PC-9 (cell line): ENCODE results near the gene C17orf113. TPM values are rescaled to one million over a fixed set of nuclear protein-coding genes. Genes with fewer than 3 reads are reported as not detected.

Experiments
- BruUV-seq: library from RNA; stranded (reverse); fragments of 400-500 nt; replicated peaks from 2 replicates; lab custom pipeline; 2021; lab: Mats Ljungman, UMichigan
- CTCF ChIA-PET: fragments of 300-600 bp; sonication (Branson Sonifier 250); formaldehyde crosslinking; loops from one replicate; lab custom pipeline; 2022; ENCODE audit warnings: antibody characterized with exemption; lab: Charles Lee
- POLR2A ChIA-PET: fragments of 300-600 bp; sonication (Branson Sonifier 250); formaldehyde crosslinking; loops from one replicate; lab custom pipeline; 2022; ENCODE audit warnings: antibody characterized with exemption; ENCODE audit not compliant: unreplicated experiment; lab: Charles Lee
- DNase-seq, 2 experiments: peaks; one replicate each; pipeline versions ENCODE4 v3.0.0 to v3.0.0-alpha.2; 2015 to 2022; ENCODE audit warnings: mixed read lengths in 1 of 2
- H2AFZ ChIP-seq: fragments of 200-600 bp; sonication (generic); 2 replicates; pipeline ENCODE4 v1.8.1; 2017; ENCODE audit warnings: antibody characterized with exemption
- H3F3A ChIP-seq: fragments of 200-600 bp; sonication (generic); 2 replicates; pipeline ENCODE4 v1.8.1; 2017; ENCODE audit warnings: antibody characterized with exemption, mild to moderate bottlenecking, low read depth; ENCODE audit not compliant: insufficient read depth
- H3K27ac ChIP-seq: fragments of 200-600 bp; sonication (generic); 2 replicates; pipeline ENCODE4 v1.6.1; 2016; ENCODE audit warnings: mixed run types
- H3K27me3 ChIP-seq: fragments of 200-600 bp; sonication (generic); 2 replicates; pipeline ENCODE4 v1.6.1; 2016; ENCODE audit warnings: low read depth, mixed run types; ENCODE audit not compliant: insufficient read depth
- H3K36me3 ChIP-seq: fragments of 200-600 bp; sonication (generic); 2 replicates; pipeline ENCODE4 v1.6.1; 2016; ENCODE audit warnings: low read depth, mixed run types
- H3K4me1 ChIP-seq: fragments of 200-600 bp; sonication (generic); replicated peaks from 2 replicates; pipeline ENCODE4 v1.6.1; 2016; ENCODE audit warnings: mixed run types; ENCODE audit not compliant: insufficient read depth
- H3K4me2 ChIP-seq: fragments of 200-600 bp; sonication (generic); 2 replicates; pipeline ENCODE4 v1.6.1; 2017; ENCODE audit warnings: mixed run types
- H3K4me3 ChIP-seq: fragments of 200-600 bp; sonication (generic); 2 replicates; pipeline ENCODE4 v1.6.1; 2016; ENCODE audit warnings: mixed run types
- H3K79me2 ChIP-seq: fragments of 200-600 bp; sonication (generic); 2 replicates; pipeline ENCODE4 v1.6.1; 2017; ENCODE audit warnings: low read depth, mixed run types
- H3K9me2 ChIP-seq: fragments of 200-600 bp; sonication (generic); 2 replicates; pipeline ENCODE4 v1.8.1; 2017; ENCODE audit warnings: mild to moderate bottlenecking; ENCODE audit not compliant: insufficient read depth
- H3K9me3 ChIP-seq: fragments of 200-600 bp; sonication (generic); 2 replicates; pipeline ENCODE4 v1.8.1; 2016; ENCODE audit warnings: low read depth; ENCODE audit not compliant: insufficient read depth
- H4K20me1 ChIP-seq: fragments of 200-600 bp; sonication (generic); 2 replicates; pipeline ENCODE4 v1.8.1; 2017; ENCODE audit not compliant: insufficient read depth
- CTCF ChIP-seq: fragments of 200-600 bp; sonication (generic); conservative IDR thresholded peaks from 2 replicates; pipeline ENCODE4 v1.6.1; 2017; ENCODE audit warnings: mixed run types, antibody characterized with exemption, mild to moderate bottlenecking, moderate library complexity
- EZH2 ChIP-seq: fragments of 200-600 bp; sonication (generic); IDR thresholded peaks from 2 replicates; pipeline ENCODE4 v1.8.0; 2017; ENCODE audit warnings: antibody characterized with exemption, low read depth
- intact Hi-C: fragments of 100-400 bp; cut with micrococcal nuclease; formaldehyde crosslinking; loops from one replicate; pipeline ENCODE4 v1.10.0; 2022; ENCODE audit not compliant: unreplicated experiment
- total RNA-seq: library from RNA; stranded (reverse); gene quantifications from 2 replicates; pipeline ENCODE4 v1.2.3, GENCODE V29; 2021

C17orf113 gene
- total RNA-seq, 1 experiment from 2014 or later = 3.4 TPM

GRCh38 chr17:42045719-42046118 is 4.7 kb downstream of the C17orf113 start:
- H3K4me1 ChIP-seq = 0 out of 2 replicates have a peak, but pooled peaks cover under 1% of the 10 kb centered on the region
- no peaks in the 10 kb centered on the region for H3K9me3 ChIP-seq
- no TSS peak for BruUV-seq
- no peak for DNase-seq
- no peak overlapping the region for H3K27ac ChIP-seq
- no peaks in the 10 kb centered on the region for H4K20me1 ChIP-seq
- H3K36me3 ChIP-seq = no peaks in the 10 kb centered on the region
- H3K4me2 ChIP-seq = no peak overlapping the region
- H3F3A ChIP-seq = no peaks in the 10 kb centered on the region
- no peaks in the 10 kb centered on the region for H3K9me2 ChIP-seq
- no peaks in the 10 kb centered on the region for H3K79me2 ChIP-seq
- no peaks in the 10 kb centered on the region for H3K27me3 ChIP-seq
- no peak overlapping the region for H3K4me3 ChIP-seq
- TF ChIP-seq CTCF (no peak), EZH2 (no peak)
- ChIA-PET POLR2A (no interaction called here), CTCF (no interaction called here)
- intact Hi-C loops = no loop called here
- no peak overlapping the region for H2AFZ ChIP-seq

GRCh38 chr17:42042598-42043319 is 7.6 kb downstream of the C17orf113 start:
- TF ChIP-seq CTCF (no peak), EZH2 (no peak)
- Histone ChIP-seq H3K4me1 (no peaks in the 10 kb centered on the region), H3K27ac (no peak overlapping the region), H3K27me3 (no peaks in the 10 kb centered on the region), H3K4me3 (no peak overlapping the region), H3K9me3 (no peaks in the 10 kb centered on the region), H3K36me3 (no peaks in the 10 kb centered on the region), H4K20me1 (no peaks in the 10 kb centered on the region), H3K79me2 (no peaks in the 10 kb centered on the region), H2AFZ (no peak overlapping the region), H3K9me2 (no peaks in the 10 kb centered on the region), H3F3A (no peaks in the 10 kb centered on the region), H3K4me2 (no peak overlapping the region)
- ChIA-PET CTCF (no interaction called here), POLR2A (no interaction called here)
- BruUV-seq = no TSS peak
- intact Hi-C loops = no loop called here
- no peak for DNase-seq

- Histone ChIP-seq H3K36me3 (no peaks in the 10 kb centered on the region), H3K4me3 (no peak overlapping the region), H3K79me2 (no peaks in the 10 kb centered on the region), H2AFZ (no peak overlapping the region), H3F3A (no peaks in the 10 kb centered on the region), H3K4me2 (no peak overlapping the region), H3K9me3 (no peaks in the 10 kb centered on the region), H3K27ac (no peak overlapping the region), H3K9me2 (no peaks in the 10 kb centered on the region), H3K27me3 (no peaks in the 10 kb centered on the region), H3K4me1 (no peaks in the 10 kb centered on the region), H4K20me1 (no peaks in the 10 kb centered on the region)
- CTCF ChIA-PET = no interaction called here
- no peak for DNase-seq
- intact Hi-C loops = no loop called here
- TF ChIP-seq EZH2 (no peak), CTCF (no peak)
- POLR2A ChIA-PET = no interaction called here
- BruUV-seq = no TSS peak
These were observed 8.8 kb downstream of the C17orf113 start for GRCh38 chr17:42041619-42042018.
